Brain microvascular endothelial cell (primary cell): ENCODE data around the gene DGKQ.

ENCODE experiments used
- DNase-seq: peaks from one replicate; pipeline ENCODE4 v3.0.0-alpha.2; 2020
- H3K27ac ChIP-seq: fragments of 250-450 bp; sonication (Bioruptor Pico); 2 replicates; pipeline ENCODE4 v1.5.1; 2020; ENCODE audit warnings: mild to moderate bottlenecking, moderate library complexity
- H3K27me3 ChIP-seq: fragments of 250-450 bp; sonication (Bioruptor Pico); replicated peaks from 2 replicates; pipeline ENCODE4 v1.5.1; 2020; ENCODE audit warnings: mild to moderate bottlenecking
- H3K36me3 ChIP-seq: fragments of 250-450 bp; sonication (Bioruptor Pico); replicated peaks from 2 replicates; pipeline ENCODE4 v1.5.1; 2020; ENCODE audit warnings: mild to moderate bottlenecking
- H3K4me3 ChIP-seq: 2 replicates; pipeline ENCODE4 v1.5.1; 2011; ENCODE audit warnings: low read depth, mild to moderate bottlenecking, control low read depth, low read length, moderate library complexity
- in situ Hi-C: cut with HindIII; loops from 2 replicates; pipeline ENCODE4 v1.10.0; 2017; ENCODE audit warnings: low sequenced_read_pairs, low pct_ligation_motif_present
- TF ChIP-seq, protein P1 (sequence below): IDR thresholded peaks from 2 replicates; pipeline ENCODE4 v1.5.1; 2011; ENCODE audit warnings: low read depth, mild to moderate bottlenecking, moderate library complexity, low read length, control low read depth, inconsistent platforms; ENCODE audit errors: missing control alignments

Gene DGKQ

DNA sequence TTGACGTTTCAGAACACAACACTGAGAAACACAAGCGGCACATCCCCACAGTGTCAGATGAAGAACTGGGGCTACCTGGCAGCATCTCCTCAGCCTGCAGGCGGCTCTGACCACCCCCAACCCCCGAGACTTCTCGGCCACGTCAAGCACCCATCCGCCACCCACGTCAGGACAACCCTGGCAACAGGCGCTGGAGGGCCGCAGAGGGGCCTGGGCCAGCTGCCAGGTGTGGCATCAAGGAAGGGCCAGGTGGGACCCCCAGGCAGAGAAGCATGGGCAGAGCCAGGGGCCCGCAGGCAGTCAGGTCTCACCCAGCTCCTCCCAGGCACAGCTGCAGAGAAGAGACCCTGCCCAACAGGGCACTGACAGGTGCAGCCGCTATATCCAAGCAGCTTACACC lies 63.5 kb downstream of the DGKQ start:
- DNase-seq: no peak
- Histone ChIP-seq H3K36me3 (peaks cover 13% of the 10 kb centered on the region), H3K27me3 (no peaks in the 10 kb centered on the region), H3K4me3 (no peak overlapping the region), H3K27ac (no peak overlapping the region)
- TF ChIP-seq, protein P1, sequence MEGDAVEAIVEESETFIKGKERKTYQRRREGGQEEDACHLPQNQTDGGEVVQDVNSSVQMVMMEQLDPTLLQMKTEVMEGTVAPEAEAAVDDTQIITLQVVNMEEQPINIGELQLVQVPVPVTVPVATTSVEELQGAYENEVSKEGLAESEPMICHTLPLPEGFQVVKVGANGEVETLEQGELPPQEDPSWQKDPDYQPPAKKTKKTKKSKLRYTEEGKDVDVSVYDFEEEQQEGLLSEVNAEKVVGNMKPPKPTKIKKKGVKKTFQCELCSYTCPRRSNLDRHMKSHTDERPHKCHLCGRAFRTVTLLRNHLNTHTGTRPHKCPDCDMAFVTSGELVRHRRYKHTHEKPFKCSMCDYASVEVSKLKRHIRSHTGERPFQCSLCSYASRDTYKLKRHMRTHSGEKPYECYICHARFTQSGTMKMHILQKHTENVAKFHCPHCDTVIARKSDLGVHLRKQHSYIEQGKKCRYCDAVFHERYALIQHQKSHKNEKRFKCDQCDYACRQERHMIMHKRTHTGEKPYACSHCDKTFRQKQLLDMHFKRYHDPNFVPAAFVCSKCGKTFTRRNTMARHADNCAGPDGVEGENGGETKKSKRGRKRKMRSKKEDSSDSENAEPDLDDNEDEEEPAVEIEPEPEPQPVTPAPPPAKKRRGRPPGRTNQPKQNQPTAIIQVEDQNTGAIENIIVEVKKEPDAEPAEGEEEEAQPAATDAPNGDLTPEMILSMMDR: no peak
- in situ Hi-C loops: no loop called here

DNA sequence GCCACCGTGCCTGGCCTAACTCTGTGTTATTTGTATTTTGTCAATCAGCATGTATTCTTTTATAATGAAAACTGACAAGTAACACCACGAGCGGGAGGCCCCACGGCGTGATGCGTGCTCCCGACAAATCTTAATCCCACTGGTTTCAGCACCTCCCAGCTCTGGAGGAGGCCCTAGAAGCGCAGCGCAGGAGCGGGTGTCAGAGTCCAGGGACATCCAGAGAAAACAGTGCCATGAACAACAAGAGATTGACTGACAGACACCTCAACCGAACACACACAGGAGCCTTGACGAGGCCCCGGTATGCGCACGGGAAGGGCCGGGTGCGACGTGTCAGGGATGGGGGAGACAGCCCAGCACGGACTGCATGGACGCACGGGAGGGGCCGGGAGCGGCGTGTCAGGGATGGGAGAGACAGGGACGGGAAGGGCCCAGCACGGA lies 64.2 kb downstream of the DGKQ start:
- peaks cover 13% of the 10 kb centered on the region for H3K36me3 ChIP-seq
- DNase-seq: no peak
- in situ Hi-C loops: no loop called here
- TF ChIP-seq, protein P1: no peak
- no peaks in the 10 kb centered on the region for H3K27me3 ChIP-seq
- H3K27ac ChIP-seq: no peak overlapping the region
- no peak overlapping the region for H3K4me3 ChIP-seq
